AG04450 (cell line): ENCODE measurements around the gene RGL4. TPM values are rescaled to one million over a fixed set of nuclear protein-coding genes. Genes with fewer than 3 reads are reported as not detected.

Experiments used
- CTCF ChIA-PET: fragments of 300-600, 350-600 bp; formaldehyde crosslinking; extraction: SDS; loops from one replicate; lab custom pipeline; 2022; ENCODE audit warnings: antibody characterized with exemption, inconsistent platforms; lab: Charles Lee
- POLR2A ChIA-PET: fragments of 350-600 bp; formaldehyde crosslinking; extraction: SDS; loops from one replicate; lab custom pipeline; 2021; ENCODE audit warnings: antibody characterized with exemption, inconsistent platforms; lab: Yijun Ruan, JAX
- DNase-seq: peaks from one replicate; pipeline ENCODE4 v3.0.0-alpha.2; 2011; ENCODE audit warnings: low read depth, low spot score
- H3K27ac ChIP-seq: one replicate; pipeline ENCODE4 v1.5.1; 2012; ENCODE audit warnings: low read depth, low read length, control low read depth
- H3K27me3 ChIP-seq: one replicate; pipeline ENCODE4 v1.6.0; 2012; ENCODE audit warnings: low read length; ENCODE audit not compliant: control insufficient read depth, insufficient read depth
- H3K4me3 ChIP-seq: 2 replicates; pipeline ENCODE4 v1.5.1; 2011; ENCODE audit warnings: mild to moderate bottlenecking, low read depth, low read length, control low read depth
- H3K9me3 ChIP-seq: 2 replicates; pipeline ENCODE4 v1.5.1; 2012; ENCODE audit warnings: low read length; ENCODE audit not compliant: control insufficient read depth, insufficient read depth
- polyA plus RNA-seq: library from polyadenylated mRNA; depleted of rRNA; stranded (reverse); fragments of >200 nt; gene quantifications from 2 replicates; pipeline ENCODE4 v1.2.3, GENCODE V29; 2011
- TF ChIP-seq, protein P1 (sequence below): IDR thresholded peaks from 2 replicates; pipeline ENCODE4 v1.5.1; 2011; ENCODE audit warnings: low read depth, low read length, control low read depth, inconsistent platforms

Gene RGL4
- polyA plus RNA-seq, 1 experiment = not detected

DNA sequence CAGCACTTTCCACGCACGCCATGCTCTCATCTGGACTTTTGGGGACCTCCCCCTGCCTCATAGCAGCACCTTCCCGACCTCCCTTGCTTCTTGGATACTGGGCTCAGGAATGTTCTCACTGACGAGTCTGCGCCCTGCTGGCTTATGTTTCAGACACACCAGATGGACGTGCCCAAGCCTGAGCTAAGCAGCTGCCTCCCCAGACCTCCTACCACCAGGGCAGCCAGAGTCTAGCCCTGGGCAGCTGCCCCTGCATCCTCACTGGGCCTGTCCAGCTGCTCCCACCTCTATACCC lies 13.2 kb upstream of the RGL4 start:
- POLR2A ChIA-PET = no interaction called here
- Histone ChIP-seq H3K27ac (no peak overlapping the region), H3K4me3 (no peak overlapping the region), H3K9me3 (no peaks in the 10 kb centered on the region), H3K27me3 (no peaks in the 10 kb centered on the region)
- no peak for DNase-seq
- TF ChIP-seq, protein P1, sequence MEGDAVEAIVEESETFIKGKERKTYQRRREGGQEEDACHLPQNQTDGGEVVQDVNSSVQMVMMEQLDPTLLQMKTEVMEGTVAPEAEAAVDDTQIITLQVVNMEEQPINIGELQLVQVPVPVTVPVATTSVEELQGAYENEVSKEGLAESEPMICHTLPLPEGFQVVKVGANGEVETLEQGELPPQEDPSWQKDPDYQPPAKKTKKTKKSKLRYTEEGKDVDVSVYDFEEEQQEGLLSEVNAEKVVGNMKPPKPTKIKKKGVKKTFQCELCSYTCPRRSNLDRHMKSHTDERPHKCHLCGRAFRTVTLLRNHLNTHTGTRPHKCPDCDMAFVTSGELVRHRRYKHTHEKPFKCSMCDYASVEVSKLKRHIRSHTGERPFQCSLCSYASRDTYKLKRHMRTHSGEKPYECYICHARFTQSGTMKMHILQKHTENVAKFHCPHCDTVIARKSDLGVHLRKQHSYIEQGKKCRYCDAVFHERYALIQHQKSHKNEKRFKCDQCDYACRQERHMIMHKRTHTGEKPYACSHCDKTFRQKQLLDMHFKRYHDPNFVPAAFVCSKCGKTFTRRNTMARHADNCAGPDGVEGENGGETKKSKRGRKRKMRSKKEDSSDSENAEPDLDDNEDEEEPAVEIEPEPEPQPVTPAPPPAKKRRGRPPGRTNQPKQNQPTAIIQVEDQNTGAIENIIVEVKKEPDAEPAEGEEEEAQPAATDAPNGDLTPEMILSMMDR = no peak
- CTCF ChIA-PET = no interaction called here

DNA sequence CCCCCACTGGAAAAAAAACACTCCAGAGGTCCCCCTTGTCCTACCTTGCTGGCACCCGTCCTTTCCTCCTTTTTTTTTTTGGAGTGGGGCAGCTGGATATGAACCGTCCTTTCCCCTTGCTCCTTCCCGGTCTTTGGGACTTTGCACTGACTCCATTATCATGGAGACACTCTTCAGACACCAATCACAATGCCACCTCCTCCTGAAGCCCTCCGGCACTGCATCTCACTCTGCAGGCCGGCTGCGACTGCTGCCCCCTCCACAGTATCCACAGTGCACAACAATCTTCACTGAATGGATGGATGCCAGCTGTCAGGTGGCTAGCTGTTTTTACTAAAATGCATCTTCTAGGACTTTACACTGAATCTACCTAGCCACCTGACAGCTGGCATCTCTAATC lies 12.7 kb upstream of the RGL4 start:
- Histone ChIP-seq H3K4me3 (no peak overlapping the region), H3K27me3 (no peaks in the 10 kb centered on the region), H3K27ac (no peak overlapping the region), H3K9me3 (no peaks in the 10 kb centered on the region)
- TF ChIP-seq, protein P1 = no peak
- no peak for DNase-seq
- POLR2A ChIA-PET = no interaction called here
- CTCF ChIA-PET = no interaction called here

DNA sequence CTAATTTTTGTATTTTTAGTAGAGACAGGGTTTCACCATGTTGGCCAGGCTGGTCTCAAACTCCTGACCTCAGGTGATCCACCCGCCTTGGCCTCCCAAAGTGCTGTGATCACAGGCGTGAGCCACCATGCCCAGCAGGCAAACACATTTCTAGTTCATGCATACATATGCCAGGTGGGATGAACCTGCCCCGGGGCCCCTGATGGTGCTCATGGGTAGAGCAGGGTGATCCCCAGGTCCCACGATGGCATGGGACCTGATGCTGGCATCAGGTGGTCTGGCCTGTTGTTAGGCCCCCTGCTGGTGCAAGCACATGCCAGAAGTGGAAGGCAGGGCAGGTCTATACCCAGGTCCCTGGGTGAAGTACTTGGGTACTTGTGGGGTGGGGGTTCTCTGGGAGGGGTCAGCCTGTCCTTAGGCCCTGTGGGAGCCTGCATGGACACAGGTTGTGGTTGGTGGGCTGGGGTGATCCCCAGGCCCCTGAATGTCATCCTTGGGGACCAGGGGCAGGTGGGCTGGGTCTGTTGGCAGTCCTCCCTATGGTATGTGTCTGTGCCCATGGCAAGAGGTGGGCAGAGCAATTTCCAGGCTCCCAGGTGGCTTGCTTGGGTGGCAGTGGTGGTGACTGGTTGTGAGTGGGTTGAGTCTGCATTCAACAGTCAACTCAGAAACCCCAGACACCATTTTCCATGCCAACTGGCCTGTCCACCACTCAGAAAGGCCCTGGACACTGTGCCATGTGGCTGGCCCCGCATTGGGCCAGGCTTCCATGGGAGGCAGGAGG lies 9.6 kb upstream of the RGL4 start:
- Histone ChIP-seq H3K27ac (no peak overlapping the region), H3K4me3 (no peak overlapping the region), H3K9me3 (no peaks in the 10 kb centered on the region), H3K27me3 (no peaks in the 10 kb centered on the region)
- DNase-seq = no peak
- POLR2A ChIA-PET = no interaction called here
- CTCF ChIA-PET = no interaction called here
- TF ChIP-seq, protein P1 = no peak

DNA sequence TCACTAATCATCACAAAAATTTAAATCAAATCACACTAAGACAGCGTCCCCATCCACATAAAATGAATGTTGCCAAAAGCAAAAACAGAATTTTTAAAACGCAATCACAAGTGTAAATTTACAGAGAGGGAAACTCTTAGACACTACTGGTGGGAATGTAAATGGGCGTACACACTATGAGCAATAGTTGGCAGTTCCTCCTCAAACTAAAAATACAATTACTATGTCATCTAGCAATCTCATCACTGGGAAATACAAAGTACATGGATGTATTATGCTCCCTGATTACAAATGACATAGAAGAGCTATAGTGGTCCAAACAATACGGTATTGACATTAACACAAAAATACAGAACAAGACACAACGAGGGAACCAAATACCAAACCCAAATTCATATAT lies 8.7 kb upstream of the RGL4 start:
- TF ChIP-seq, protein P1 = no peak
- Histone ChIP-seq H3K9me3 (no peaks in the 10 kb centered on the region), H3K27ac (no peak overlapping the region), H3K27me3 (no peaks in the 10 kb centered on the region), H3K4me3 (no peak overlapping the region)
- ChIA-PET CTCF (no interaction called here), POLR2A (no interaction called here)
- no peak for DNase-seq

DNA sequence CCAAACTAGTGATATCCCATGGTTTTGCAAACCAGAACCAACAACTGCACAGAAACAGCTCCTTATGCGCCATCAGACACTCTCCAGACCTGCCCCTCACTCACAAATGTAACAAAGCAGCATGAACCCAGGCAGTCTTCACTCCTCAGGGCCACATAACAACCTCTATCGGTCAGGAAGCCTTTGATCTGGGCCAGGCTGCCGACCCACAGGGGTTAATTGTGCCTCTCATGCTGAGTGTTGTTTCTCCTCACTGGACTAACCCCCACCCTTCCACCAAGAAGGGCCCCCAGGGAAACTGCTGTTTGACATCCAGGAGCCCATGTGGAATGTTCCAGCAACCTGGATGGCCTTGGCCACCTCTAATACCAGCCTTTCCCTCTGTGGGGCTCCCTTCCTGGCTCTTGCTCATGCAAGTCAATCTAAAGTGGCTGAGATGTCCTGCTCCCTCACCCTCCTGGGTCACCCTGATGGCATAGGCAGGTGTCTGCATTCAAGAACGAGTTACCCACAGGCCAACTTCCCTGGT lies 7.9 kb upstream of the RGL4 start:
- CTCF ChIA-PET = no interaction called here
- TF ChIP-seq, protein P1 = no peak

More for the DNA sequence above, 7.9 kb upstream of the RGL4 start:
- Histone ChIP-seq H3K27ac (no peak overlapping the region), H3K27me3 (no peaks in the 10 kb centered on the region), H3K4me3 (no peak overlapping the region), H3K9me3 (no peaks in the 10 kb centered on the region)
- DNase-seq = no peak
- POLR2A ChIA-PET = no interaction called here
